HEK293 (cell line): Measurements from ENCODE around the gene CYB5B.
A peak's percentile ranks its signal among the peaks of the same experiment; 100 is the strongest.

Experiments used
- FEZF1 ChIP-seq: fragments of 450-650 bp; formaldehyde crosslinking; IDR thresholded peaks from 2 replicates; pipeline ENCODE4 v1.5.1; 2016; ENCODE audit warnings: missing biosample characterization, missing genetic modification characterization
- KLF1 ChIP-seq: fragments of 450-650 bp; formaldehyde crosslinking; IDR thresholded peaks from 2 replicates; pipeline ENCODE4 v1.5.1; 2016; ENCODE audit warnings: missing biosample characterization, missing genetic modification characterization
- SALL2 ChIP-seq: fragments of 450-650 bp; formaldehyde crosslinking; IDR thresholded peaks from 2 replicates; pipeline ENCODE4 v1.5.0; 2017; ENCODE audit warnings: missing biosample characterization, mild to moderate bottlenecking, missing genetic modification characterization, borderline replicate concordance
- ZBTB7A ChIP-seq: fragments of 450-650 bp; formaldehyde crosslinking; IDR thresholded peaks from 2 replicates; pipeline ENCODE4 v1.5.1; 2016; ENCODE audit warnings: low read depth, missing biosample characterization, missing genetic modification characterization
- ZFHX2 ChIP-seq: fragments of 450-650 bp; formaldehyde crosslinking; conservative IDR thresholded peaks from 2 replicates; pipeline ENCODE4 v1.5.1; 2016; ENCODE audit warnings: missing biosample characterization, missing genetic modification characterization
- ZNF114 ChIP-seq: fragments of 450-650 bp; formaldehyde crosslinking; IDR thresholded peaks from 2 replicates; pipeline ENCODE4 v1.5.0; 2017; ENCODE audit warnings: missing biosample characterization, missing genetic modification characterization
- ZNF121 ChIP-seq: fragments of 450-650 bp; formaldehyde crosslinking; IDR thresholded peaks from 2 replicates; pipeline ENCODE4 v1.5.1; 2016; ENCODE audit warnings: missing biosample characterization, missing genetic modification characterization
- ZNF23 ChIP-seq: fragments of 450-650 bp; formaldehyde crosslinking; IDR thresholded peaks from 2 replicates; pipeline ENCODE4 v1.5.1; 2016; ENCODE audit warnings: missing biosample characterization, missing genetic modification characterization, borderline replicate concordance
- ZNF26 ChIP-seq: fragments of 450-650 bp; formaldehyde crosslinking; IDR thresholded peaks from 2 replicates; pipeline ENCODE4 v1.5.1; 2016; ENCODE audit warnings: missing biosample characterization, missing genetic modification characterization
- ZNF266 ChIP-seq: fragments of 450-650 bp; formaldehyde crosslinking; IDR thresholded peaks from 2 replicates; pipeline ENCODE4 v1.5.1; 2016; ENCODE audit warnings: missing biosample characterization, missing genetic modification characterization, low read depth
- ZNF302 ChIP-seq: fragments of 450-650 bp; formaldehyde crosslinking; IDR thresholded peaks from 2 replicates; pipeline ENCODE4 v1.5.1; 2016; ENCODE audit warnings: missing biosample characterization, missing genetic modification characterization, low read depth
- ZNF335 ChIP-seq: fragments of 450-650 bp; formaldehyde crosslinking; conservative IDR thresholded peaks from 2 replicates; pipeline ENCODE4 v1.5.1; 2016; ENCODE audit warnings: missing biosample characterization, missing genetic modification characterization
- ZNF544 ChIP-seq: fragments of 450-650 bp; formaldehyde crosslinking; IDR thresholded peaks from 2 replicates; pipeline ENCODE4 v1.5.0; 2017; ENCODE audit warnings: missing biosample characterization, missing genetic modification characterization
- ZNF548 ChIP-seq: fragments of 450-650 bp; formaldehyde crosslinking; IDR thresholded peaks from 2 replicates; pipeline ENCODE4 v1.5.1; 2016; ENCODE audit warnings: missing biosample characterization, missing genetic modification characterization
- ZNF549 ChIP-seq: fragments of 450-650 bp; IDR thresholded peaks from 2 replicates; pipeline ENCODE4 v1.5.1; 2018; ENCODE audit warnings: missing biosample characterization, missing genetic modification characterization, mild to moderate bottlenecking, inconsistent platforms, moderate library complexity
- ZNF561 ChIP-seq: fragments of 450-650 bp; IDR thresholded peaks from 2 replicates; pipeline ENCODE4 v1.5.1; 2018; ENCODE audit warnings: missing biosample characterization, missing genetic modification characterization, borderline replicate concordance
- ZNF600 ChIP-seq: fragments of 450-650 bp; formaldehyde crosslinking; IDR thresholded peaks from 2 replicates; pipeline ENCODE4 v1.5.1; 2016; ENCODE audit warnings: missing biosample characterization, missing genetic modification characterization
- ZNF670 ChIP-seq: fragments of 450-650 bp; formaldehyde crosslinking; IDR thresholded peaks from 2 replicates; pipeline ENCODE4 v1.5.1; 2016; ENCODE audit warnings: missing biosample characterization, missing genetic modification characterization, low read depth
- ZNF701 ChIP-seq: fragments of 450-650 bp; formaldehyde crosslinking; IDR thresholded peaks from 2 replicates; pipeline ENCODE4 v1.5.1; 2016; ENCODE audit warnings: missing biosample characterization, missing genetic modification characterization
- ZNF707 ChIP-seq: fragments of 450-650 bp; formaldehyde crosslinking; IDR thresholded peaks from 2 replicates; pipeline ENCODE4 v1.5.1; 2016; ENCODE audit warnings: missing biosample characterization, missing genetic modification characterization
- ZNF777 ChIP-seq: fragments of 450-650 bp; formaldehyde crosslinking; IDR thresholded peaks from 2 replicates; pipeline ENCODE4 v1.5.1; 2017; ENCODE audit warnings: missing biosample characterization, missing genetic modification characterization, borderline replicate concordance
- ZNF791 ChIP-seq: fragments of 450-650 bp; formaldehyde crosslinking; IDR thresholded peaks from 2 replicates; pipeline ENCODE4 v1.5.1; 2016; ENCODE audit warnings: missing biosample characterization, missing genetic modification characterization
- TF ChIP-seq, protein P1 (sequence below): fragments of 450-650 bp; formaldehyde crosslinking; IDR thresholded peaks from 2 replicates; pipeline ENCODE4 v1.5.1; 2016; ENCODE audit warnings: missing biosample characterization, missing genetic modification characterization
- TF ChIP-seq, protein P2 (sequence below): fragments of 450-650 bp; formaldehyde crosslinking; IDR thresholded peaks from 2 replicates; pipeline ENCODE4 v1.5.1; 2016; ENCODE audit warnings: missing biosample characterization, missing genetic modification characterization
- TF ChIP-seq, protein P3 (sequence below): fragments of 450-650 bp; formaldehyde crosslinking; IDR thresholded peaks from 2 replicates; pipeline ENCODE4 v1.5.1; 2016; ENCODE audit warnings: missing biosample characterization, missing genetic modification characterization
- TF ChIP-seq, protein P4 (sequence below): fragments of 450-650 bp; formaldehyde crosslinking; IDR thresholded peaks from 2 replicates; pipeline ENCODE4 v1.5.1; 2017; ENCODE audit warnings: missing biosample characterization, mild to moderate bottlenecking, missing genetic modification characterization, moderate library complexity

Gene CYB5B

GRCh38 chr16:69482410-69482991 lies 58.1 kb downstream of the CYB5B start (continued):
- TF ChIP-seq, protein P1, sequence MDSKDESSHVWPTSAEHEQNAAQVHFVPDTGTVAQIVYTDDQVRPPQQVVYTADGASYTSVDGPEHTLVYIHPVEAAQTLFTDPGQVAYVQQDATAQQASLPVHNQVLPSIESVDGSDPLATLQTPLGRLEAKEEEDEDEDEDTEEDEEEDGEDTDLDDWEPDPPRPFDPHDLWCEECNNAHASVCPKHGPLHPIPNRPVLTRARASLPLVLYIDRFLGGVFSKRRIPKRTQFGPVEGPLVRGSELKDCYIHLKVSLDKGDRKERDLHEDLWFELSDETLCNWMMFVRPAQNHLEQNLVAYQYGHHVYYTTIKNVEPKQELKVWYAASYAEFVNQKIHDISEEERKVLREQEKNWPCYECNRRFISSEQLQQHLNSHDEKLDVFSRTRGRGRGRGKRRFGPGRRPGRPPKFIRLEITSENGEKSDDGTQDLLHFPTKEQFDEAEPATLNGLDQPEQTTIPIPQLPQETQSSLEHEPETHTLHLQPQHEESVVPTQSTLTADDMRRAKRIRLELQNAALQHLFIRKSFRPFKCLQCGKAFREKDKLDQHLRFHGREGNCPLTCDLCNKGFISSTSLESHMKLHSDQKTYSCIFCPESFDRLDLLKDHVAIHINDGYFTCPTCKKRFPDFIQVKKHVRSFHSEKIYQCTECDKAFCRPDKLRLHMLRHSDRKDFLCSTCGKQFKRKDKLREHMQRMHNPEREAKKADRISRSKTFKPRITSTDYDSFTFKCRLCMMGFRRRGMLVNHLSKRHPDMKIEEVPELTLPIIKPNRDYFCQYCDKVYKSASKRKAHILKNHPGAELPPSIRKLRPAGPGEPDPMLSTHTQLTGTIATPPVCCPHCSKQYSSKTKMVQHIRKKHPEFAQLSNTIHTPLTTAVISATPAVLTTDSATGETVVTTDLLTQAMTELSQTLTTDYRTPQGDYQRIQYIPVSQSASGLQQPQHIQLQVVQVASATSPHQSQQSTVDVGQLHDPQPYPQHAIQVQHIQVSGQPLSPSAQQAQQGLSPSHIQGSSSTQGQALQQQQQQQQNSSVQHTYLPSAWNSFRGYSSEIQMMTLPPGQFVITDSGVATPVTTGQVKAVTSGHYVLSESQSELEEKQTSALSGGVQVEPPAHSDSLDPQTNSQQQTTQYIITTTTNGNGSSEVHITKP, result 0 out of 2 replicates have a peak, but pooled peaks have one; percentile 6
- TF ChIP-seq ZNF791 (tag by site-specific recombination) (no peak), SALL2 (tag by site-specific recombination) (no peak), ZBTB7A (tag by site-specific recombination) (no peak), ZNF548 (tag by site-specific recombination) (no peak), ZNF335 (tag by site-specific recombination) (peak; percentile 56), ZNF544 (tag by site-specific recombination) (no peak), ZNF114 (tag by site-specific recombination) (no peak), ZNF670 (tag by site-specific recombination) (no peak), ZNF23 (tag by site-specific recombination) (no peak), ZNF121 (tag by site-specific recombination) (no peak), KLF1 (tag by site-specific recombination) (peak; percentile 95), ZNF302 (tag by site-specific recombination) (no peak), ZNF777 (tag by site-specific recombination) (no peak), ZNF600 (tag by site-specific recombination) (peak; percentile 28; the same call in 1 of the 2 replicates), ZNF701 (no peak), ZFHX2 (tag by site-specific recombination) (peak; percentile 56), ZNF266 (tag by site-specific recombination) (no peak), FEZF1 (tag by site-specific recombination) (peak; percentile 82), ZNF561 (tag by site-specific recombination) (peak; percentile 18; the same call in 1 of the 2 replicates), ZNF707 (no peak), ZNF26 (tag by site-specific recombination) (no peak), ZNF549 (tag by site-specific recombination) (no peak)
- TF ChIP-seq, protein P2, sequence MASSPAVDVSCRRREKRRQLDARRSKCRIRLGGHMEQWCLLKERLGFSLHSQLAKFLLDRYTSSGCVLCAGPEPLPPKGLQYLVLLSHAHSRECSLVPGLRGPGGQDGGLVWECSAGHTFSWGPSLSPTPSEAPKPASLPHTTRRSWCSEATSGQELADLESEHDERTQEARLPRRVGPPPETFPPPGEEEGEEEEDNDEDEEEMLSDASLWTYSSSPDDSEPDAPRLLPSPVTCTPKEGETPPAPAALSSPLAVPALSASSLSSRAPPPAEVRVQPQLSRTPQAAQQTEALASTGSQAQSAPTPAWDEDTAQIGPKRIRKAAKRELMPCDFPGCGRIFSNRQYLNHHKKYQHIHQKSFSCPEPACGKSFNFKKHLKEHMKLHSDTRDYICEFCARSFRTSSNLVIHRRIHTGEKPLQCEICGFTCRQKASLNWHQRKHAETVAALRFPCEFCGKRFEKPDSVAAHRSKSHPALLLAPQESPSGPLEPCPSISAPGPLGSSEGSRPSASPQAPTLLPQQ (tag by site-specific recombination), result peak; percentile 65
- TF ChIP-seq, protein P3, sequence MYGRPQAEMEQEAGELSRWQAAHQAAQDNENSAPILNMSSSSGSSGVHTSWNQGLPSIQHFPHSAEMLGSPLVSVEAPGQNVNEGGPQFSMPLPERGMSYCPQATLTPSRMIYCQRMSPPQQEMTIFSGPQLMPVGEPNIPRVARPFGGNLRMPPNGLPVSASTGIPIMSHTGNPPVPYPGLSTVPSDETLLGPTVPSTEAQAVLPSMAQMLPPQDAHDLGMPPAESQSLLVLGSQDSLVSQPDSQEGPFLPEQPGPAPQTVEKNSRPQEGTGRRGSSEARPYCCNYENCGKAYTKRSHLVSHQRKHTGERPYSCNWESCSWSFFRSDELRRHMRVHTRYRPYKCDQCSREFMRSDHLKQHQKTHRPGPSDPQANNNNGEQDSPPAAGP (tag by site-specific recombination), result 0 out of 2 replicates have a peak, but pooled peaks have one; percentile 30
- TF ChIP-seq, protein P4, sequence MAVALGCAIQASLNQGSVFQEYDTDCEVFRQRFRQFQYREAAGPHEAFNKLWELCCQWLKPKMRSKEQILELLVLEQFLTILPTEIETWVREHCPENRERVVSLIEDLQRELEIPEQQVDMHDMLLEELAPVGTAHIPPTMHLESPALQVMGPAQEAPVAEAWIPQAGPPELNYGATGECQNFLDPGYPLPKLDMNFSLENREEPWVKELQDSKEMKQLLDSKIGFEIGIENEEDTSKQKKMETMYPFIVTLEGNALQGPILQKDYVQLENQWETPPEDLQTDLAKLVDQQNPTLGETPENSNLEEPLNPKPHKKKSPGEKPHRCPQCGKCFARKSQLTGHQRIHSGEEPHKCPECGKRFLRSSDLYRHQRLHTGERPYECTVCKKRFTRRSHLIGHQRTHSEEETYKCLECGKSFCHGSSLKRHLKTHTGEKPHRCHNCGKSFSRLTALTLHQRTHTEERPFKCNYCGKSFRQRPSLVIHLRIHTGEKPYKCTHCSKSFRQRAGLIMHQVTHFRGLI (tag by site-specific recombination), result 0 out of 2 replicates have a peak, but pooled peaks have one; percentile 12
